K562 (cell line): Measurements from ENCODE around the gene THSD8. TPM values are rescaled to one million over a fixed set of nuclear protein-coding genes. Genes with fewer than 3 reads are reported as not detected.

Experiments used
- ATF4 ChIP-seq: fragments of 450-650 bp; formaldehyde crosslinking; IDR thresholded peaks from 2 replicates; pipeline ENCODE4 v1.4.0; 2022; ENCODE audit warnings: mild to moderate bottlenecking, moderate library complexity
- CAMTA2 ChIP-seq: fragments of 250-450 bp; sonication (Bioruptor Pico); conservative IDR thresholded peaks from 2 replicates; pipeline ENCODE4 v1.5.1; 2022
- ETV5 ChIP-seq: sonication (generic); formaldehyde crosslinking; IDR thresholded peaks from 2 replicates; pipeline ENCODE4 v1.4.0; 2020; ENCODE audit warnings: low read depth, mild to moderate bottlenecking, missing genetic modification reagents
- GATAD2A ChIP-seq: fragments of 450-650 bp; IDR thresholded peaks from 2 replicates; pipeline ENCODE4 v1.6.1; 2017
- MEF2A ChIP-seq: IDR thresholded peaks from 2 replicates; pipeline ENCODE4 v1.6.1; 2011; ENCODE audit warnings: low read depth, mild to moderate bottlenecking, low read length, moderate library complexity; ENCODE audit not compliant: control insufficient read depth
- MIER1 ChIP-seq: fragments of 450-650 bp; IDR thresholded peaks from 2 replicates; pipeline ENCODE4 v1.6.1; 2016; ENCODE audit warnings: antibody characterized with exemption, mild to moderate bottlenecking, low read depth
- MXD1 ChIP-seq: fragments of 250-450 bp; sonication (Bioruptor Pico); IDR thresholded peaks from 2 replicates; pipeline ENCODE4 v1.8.0; 2021; ENCODE audit warnings: borderline replicate concordance, mild to moderate bottlenecking, moderate library complexity; ENCODE audit not compliant: poor library complexity, severe bottlenecking
- NBN ChIP-seq: fragments of 450-650 bp; IDR thresholded peaks from 2 replicates; pipeline ENCODE4 v1.6.1; 2016; ENCODE audit warnings: low read depth, mild to moderate bottlenecking
- NR2F6 ChIP-seq: fragments of 450-650 bp; formaldehyde crosslinking; IDR thresholded peaks from 2 replicates; pipeline ENCODE4 v1.4.0; 2020; ENCODE audit warnings: mild to moderate bottlenecking
- SMARCC2 ChIP-seq: fragments of 450-650 bp; IDR thresholded peaks from 2 replicates; pipeline ENCODE4 v1.6.1; 2017; ENCODE audit warnings: antibody characterized with exemption, moderate library complexity, mild to moderate bottlenecking, low read depth
- SNRNP70 ChIP-seq: fragments of 200-400 bp; formaldehyde crosslinking; optimal IDR thresholded peaks from 2 replicates; pipeline ENCODE3; 2017; ENCODE audit warnings: low read depth, low read length
- TEAD2 ChIP-seq: fragments of 450-650 bp; IDR thresholded peaks from 2 replicates; pipeline ENCODE4 v1.6.1; 2016; ENCODE audit warnings: missing genetic modification characterization, control low read depth, missing compliant biosample characterization
- THAP12 ChIP-seq: fragments of 250-450 bp; sonication (Bioruptor Pico); IDR thresholded peaks from 2 replicates; pipeline ENCODE4 v1.9.0; 2021; ENCODE audit warnings: mild to moderate bottlenecking, inconsistent platforms
- TRIM24 ChIP-seq, 2 experiments: fragments of 450-650 bp; IDR thresholded peaks; 2 replicates each; pipeline ENCODE4 v1.6.1; 2016
- USF2 ChIP-seq: sonication (generic); formaldehyde crosslinking; IDR thresholded peaks from 2 replicates; pipeline ENCODE4 v1.5.0; 2020; ENCODE audit warnings: missing genetic modification reagents
- ZBTB17 ChIP-seq: fragments of 450-650 bp; formaldehyde crosslinking; IDR thresholded peaks from 2 replicates; pipeline ENCODE4 v1.4.0; 2020; ENCODE audit warnings: mild to moderate bottlenecking
- ZNF354B ChIP-seq: fragments of 250-450 bp; sonication (Bioruptor Pico); IDR thresholded peaks from 2 replicates; pipeline ENCODE4 v1.4.0; 2020
- ZNF41 ChIP-seq: fragments of 250-450 bp; sonication (Bioruptor Pico); conservative IDR thresholded peaks from 2 replicates; pipeline ENCODE4 v1.4.0; 2020; ENCODE audit warnings: mild to moderate bottlenecking
- ZNF589 ChIP-seq: fragments of 200-800 bp; sonication (Bioruptor generic); IDR thresholded peaks from 2 replicates; pipeline ENCODE4 v1.6.1; 2016; ENCODE audit warnings: low read depth, missing genetic modification characterization, missing compliant biosample characterization
- ZNF592 ChIP-seq: fragments of 450-650 bp; IDR thresholded peaks from 2 replicates; pipeline ENCODE4 v1.6.1; 2017; ENCODE audit warnings: antibody characterized with exemption, mild to moderate bottlenecking
- polyA plus RNA-seq, 8 experiments: library from polyadenylated mRNA; depleted of rRNA in 4 of 8; stranded (reverse) in 5 of 8; unstranded in 3 of 8; fragments of >200 nt; fragmentation: Nextera tagmentation in 2 of 8; fragmentation: Illumina TruSeq in 1 of 8; extraction: Ambion mirVana in 2 of 8; extraction: Trizol in 1 of 8; gene quantifications; 2 replicates each; pipeline versions ENCODE4 v1.2.1 to v1.2.3, GENCODE V29; 2011 to 2014; ENCODE audit warnings: inconsistent platforms in 1 of 8, missing spikeins in 1 of 8
- total RNA-seq, 7 experiments: library from RNA; depleted of rRNA in 6 of 7; stranded (reverse); fragments of >200 nt in 6 of 7; fragmentation: Illumina TruSeq in 2 of 7; extraction: Trizol in 2 of 7; gene quantifications; 2 replicates each; pipeline versions ENCODE4 v1.2.1 to v1.2.3, GENCODE V29; 2011 to 2021; ENCODE audit warnings: low replicate concordance in 1 of 7

Gene THSD8
- total and polyA plus RNA-seq, 9 of the 15 experiments (the other 6 are each of a cell fraction or from before 2014, with no cell fraction given) = 8.4 to 42.4 (median 19.9) TPM; not detected in 2

- TF ChIP-seq SNRNP70 (no peak), ATF4 (CRISPR knock-in tag) (no peak), TRIM24 (IDR thresholded peaks at IDR 0.05) (no peak), THAP12 (no peak), ZNF354B (CRISPR knock-in tag) (no peak), CAMTA2 (CRISPR knock-in tag) (no peak), ZNF592 (peak; percentile 61), TEAD2 (tag) (no peak), ETV5 (peak; percentile 85), NR2F6 (no peak), MEF2A (no peak), MIER1 (no peak), SMARCC2 (no peak), ZNF589 (CRISPR knock-in tag) (peak; percentile 12; the same call in 1 of the 2 replicates), GATAD2A (no peak), USF2 (CRISPR knock-in tag) (no peak), ZBTB17 (CRISPR knock-in tag) (0 out of 2 replicates have a peak, but pooled peaks have one; percentile 26), ZNF41 (no peak), MXD1 (peak; percentile 19), NBN (0 out of 2 replicates have a peak, but pooled peaks have one; percentile 53)
These were observed 4.6 kb downstream of the THSD8 start, which contains the start of gene RNASEH2A (continued) for GRCh38 chr19:12806242-12807081.
